ENCODE data around the gene GRB10.

GRB10 gene

GRCh38 chr7:50647286-50647980 is 135.3 kb downstream of the GRB10 start:
- Histone ChIP-seq H4K20me1 (ENCODE audit: insufficient read depth, low read length) (no peaks in the 10 kb centered on the region), H3K27me3 (ENCODE audit: insufficient read depth, low read length, poor library complexity) (peaks cover 26% of the 10 kb centered on the region), H3K4me3 (ENCODE audit: low read depth in 1 of 2, low read length in 2 of 2) (no peak overlapping the region), H2AFZ (ENCODE audit: low read depth, low read length) (no peak overlapping the region), H3K4me1 (ENCODE audit: insufficient read depth, low read length) (no peaks in the 10 kb centered on the region), H3K79me2 (ENCODE audit: insufficient read depth, low read length) (no peaks in the 10 kb centered on the region), H3K36me3 (ENCODE audit: insufficient read depth, low read length) (no peaks in the 10 kb centered on the region), H3K9ac (ENCODE audit: low read depth, low read length) (no peak overlapping the region), H3K27ac (ENCODE audit: low read length) (no peak overlapping the region), H3K4me2 (ENCODE audit: insufficient read depth, low read length) (no peak overlapping the region), H3K9me3 (ENCODE audit: insufficient read depth, low read length, severe bottlenecking) (no peaks in the 10 kb centered on the region)
- TF ChIP-seq EZH2 (IDR thresholded peaks at IDR 0.05; ENCODE audit: borderline replicate concordance, low read depth, low read length, severe bottlenecking): no peak
- TF ChIP-seq CTCF (IDR thresholded peaks at IDR 0.05; ENCODE audit: borderline replicate concordance, extremely low read depth, low read length, poor library complexity, severe bottlenecking): no peak
- no peak for DNase-seq
- no peak for ATAC-seq (ENCODE audit: insufficient read depth, low read depth)

GRCh38 chr7:50646069-50646468 is 136.6 kb downstream of the GRB10 start:
- Histone ChIP-seq H3K9me3 (ENCODE audit: insufficient read depth, low read length, severe bottlenecking) (no peaks in the 10 kb centered on the region), H2AFZ (ENCODE audit: low read depth, low read length) (no peak overlapping the region), H3K79me2 (ENCODE audit: insufficient read depth, low read length) (no peaks in the 10 kb centered on the region), H3K27me3 (ENCODE audit: insufficient read depth, low read length, poor library complexity) (peaks cover 24% of the 10 kb centered on the region), H3K4me1 (ENCODE audit: insufficient read depth, low read length) (no peaks in the 10 kb centered on the region), H3K4me3 (ENCODE audit: low read depth in 1 of 2, low read length in 2 of 2) (no peak overlapping the region), H4K20me1 (ENCODE audit: insufficient read depth, low read length) (no peaks in the 10 kb centered on the region; the same call in 1 of the 2 replicates), H3K4me2 (ENCODE audit: insufficient read depth, low read length) (no peak overlapping the region), H3K9ac (ENCODE audit: low read depth, low read length) (no peak overlapping the region), H3K36me3 (ENCODE audit: insufficient read depth, low read length) (no peaks in the 10 kb centered on the region), H3K27ac (ENCODE audit: low read length) (no peak overlapping the region)
- no peak for TF ChIP-seq EZH2 (IDR thresholded peaks at IDR 0.05; ENCODE audit: borderline replicate concordance, low read depth, low read length, severe bottlenecking)
- no peak for TF ChIP-seq CTCF (IDR thresholded peaks at IDR 0.05; ENCODE audit: borderline replicate concordance, extremely low read depth, low read length, poor library complexity, severe bottlenecking)
- DNase-seq: no peak
- no peak for ATAC-seq (ENCODE audit: insufficient read depth, low read depth)

GRCh38 chr7:50645186-50645585 is 137.5 kb downstream of the GRB10 start:
- DNase-seq: no peak
- Histone ChIP-seq H3K4me3 (ENCODE audit: low read depth in 1 of 2, low read length in 2 of 2) (no peak overlapping the region), H3K27me3 (ENCODE audit: insufficient read depth, low read length, poor library complexity) (peaks cover 23% of the 10 kb centered on the region), H4K20me1 (ENCODE audit: insufficient read depth, low read length) (no peaks in the 10 kb centered on the region; the same call in 1 of the 2 replicates), H3K4me2 (ENCODE audit: insufficient read depth, low read length) (no peak overlapping the region), H3K9ac (ENCODE audit: low read depth, low read length) (no peak overlapping the region), H3K9me3 (ENCODE audit: insufficient read depth, low read length, severe bottlenecking) (no peaks in the 10 kb centered on the region), H3K27ac (ENCODE audit: low read length) (no peak overlapping the region), H3K36me3 (ENCODE audit: insufficient read depth, low read length) (no peaks in the 10 kb centered on the region), H3K4me1 (ENCODE audit: insufficient read depth, low read length) (no peaks in the 10 kb centered on the region), H2AFZ (ENCODE audit: low read depth, low read length) (no peak overlapping the region), H3K79me2 (ENCODE audit: insufficient read depth, low read length) (no peaks in the 10 kb centered on the region)
- TF ChIP-seq CTCF (IDR thresholded peaks at IDR 0.05; ENCODE audit: borderline replicate concordance, extremely low read depth, low read length, poor library complexity, severe bottlenecking): no peak
- TF ChIP-seq EZH2 (IDR thresholded peaks at IDR 0.05; ENCODE audit: borderline replicate concordance, low read depth, low read length, severe bottlenecking): no peak
- ATAC-seq (ENCODE audit: insufficient read depth, low read depth): no peak
